GM19328 (cell line): ENCODE data around the gene MLST8.
"Not testable (repeated sequence)": the region's sequence is repeated elsewhere in the genome, so short reads cannot be mapped to it uniquely, and the experiment has no call there.

ENCODE experiments used
- ATAC-seq: cut with Tn5 transposase; IDR thresholded peaks from one replicate; pipeline ENCODE4 v1.9.1; 2021; ENCODE audit warnings: mild to moderate bottlenecking, moderate library complexity; ENCODE audit not compliant: unreplicated experiment

The MLST8 gene

GRCh38 chr16:2189252-2189893 lies 15.9 kb upstream of the MLST8 start:
- no peak for ATAC-seq

GRCh38 chr16:2190002-2190658 lies 15.1 kb upstream of the MLST8 start:
- ATAC-seq = no peak

- ATAC-seq = no peak
Measured at GRCh38 chr16:2190659-2191445, 14.4 kb upstream of the MLST8 start.

DNA sequence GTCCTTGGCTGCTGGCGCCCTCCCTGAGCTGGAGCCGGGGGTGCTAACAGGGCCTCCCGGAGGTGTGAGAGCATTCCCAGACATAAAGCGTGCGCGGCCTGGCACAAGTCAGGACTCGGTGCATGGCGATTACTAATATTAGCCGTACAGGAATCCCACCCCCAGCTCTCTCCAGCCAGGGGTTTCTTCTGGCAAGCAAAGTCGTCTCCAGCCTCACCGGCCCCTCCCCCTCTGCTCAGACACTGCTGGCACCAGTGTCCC lies 13.9 kb upstream of the MLST8 start:
- no peak for ATAC-seq

DNA sequence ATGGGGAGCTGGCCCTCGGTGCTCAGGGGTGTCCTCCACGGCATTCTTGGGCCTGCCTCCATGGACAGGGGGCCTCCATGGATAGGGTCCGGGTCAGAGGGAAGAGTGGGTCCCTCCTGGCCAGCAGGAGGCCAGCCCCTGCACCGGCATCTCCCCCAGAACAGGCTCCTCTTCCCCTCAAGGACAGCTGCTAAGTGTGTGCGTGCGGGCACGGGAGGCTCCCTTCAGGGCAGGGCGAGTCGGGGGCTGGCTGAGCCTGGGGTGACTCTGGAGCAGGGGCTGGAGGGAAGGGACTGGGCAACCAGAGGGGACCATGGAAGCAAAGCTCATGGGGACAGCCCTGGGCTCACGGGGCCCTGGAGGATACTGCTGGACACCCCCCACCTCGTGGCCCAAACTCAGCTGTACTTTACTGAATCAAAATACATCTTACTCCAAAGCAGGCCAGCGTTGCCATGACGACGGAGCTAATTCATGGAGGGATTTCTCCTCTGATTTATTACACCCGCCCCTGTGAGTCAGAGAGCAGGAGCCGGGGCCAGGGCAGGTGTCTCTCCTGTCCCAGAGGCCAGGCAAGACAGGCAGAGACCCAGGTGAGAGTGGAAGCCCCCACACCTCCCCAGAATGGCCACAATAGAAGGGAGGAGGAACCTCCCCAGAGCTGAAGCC lies 11.0 kb upstream of the MLST8 start:
- no peak for ATAC-seq

GRCh38 chr16:2194852-2195321 lies 10.4 kb upstream of the MLST8 start:
- ATAC-seq = no peak

GRCh38 chr16:2195322-2196161 lies 9.7 kb upstream of the MLST8 start:
- ATAC-seq = no peak

GRCh38 chr16:2196162-2196980 lies 8.9 kb upstream of the MLST8 start, which contains the start of gene CASKIN1:
Gene CASKIN1, minus strand, starts transcription at chr16:2196605. Its CDS starts 173 bp downstream, at chr16:2196432.
- no peak for ATAC-seq

GRCh38 chr16:2196981-2197511 lies 8.2 kb upstream of the MLST8 start:
- no peak for ATAC-seq

DNA sequence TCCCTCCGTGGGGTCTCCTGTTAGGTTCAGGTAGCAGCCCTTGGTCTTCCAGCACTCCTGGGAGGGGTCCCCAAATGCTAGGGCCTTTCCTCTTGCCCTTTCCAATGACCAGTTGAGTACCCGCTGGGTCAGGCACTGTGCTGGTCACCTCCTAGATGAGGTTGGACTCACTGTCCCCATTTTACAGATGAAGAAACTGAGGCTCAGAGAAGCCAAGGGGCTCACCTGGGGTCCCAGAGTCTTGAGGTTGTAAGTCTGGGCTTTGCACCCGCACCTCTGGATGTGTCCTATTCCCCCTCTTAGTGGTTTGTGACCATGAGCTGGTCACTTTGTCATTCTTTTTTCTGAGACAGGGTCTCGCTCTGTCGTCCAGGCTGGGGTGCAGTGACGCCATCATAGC lies 7.5 kb upstream of the MLST8 start:
- ATAC-seq = no peak

- no peak for ATAC-seq
Measured at GRCh38 chr16:2198283-2198682, 7.0 kb upstream of the MLST8 start.

DNA sequence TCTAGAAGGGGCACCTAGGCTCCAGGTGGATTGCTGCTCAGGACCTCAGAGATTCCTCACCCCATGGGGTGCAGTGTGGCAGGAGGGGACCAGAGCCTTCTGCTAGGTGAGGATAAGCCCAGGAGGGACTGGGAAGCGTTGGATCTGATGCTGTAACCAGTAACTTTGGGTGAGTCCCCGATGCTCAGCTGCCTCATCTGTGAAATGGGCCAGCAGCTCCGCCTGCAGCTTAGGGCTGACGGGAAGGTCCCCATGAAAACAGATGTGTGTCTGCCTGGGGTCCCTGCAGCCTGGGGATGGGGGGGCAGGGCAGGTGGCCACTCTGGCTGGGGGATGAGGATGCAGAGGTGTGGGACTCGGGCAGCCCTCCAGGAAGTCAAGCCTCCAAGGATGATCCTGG lies 6.2 kb upstream of the MLST8 start:
- no peak for ATAC-seq

DNA sequence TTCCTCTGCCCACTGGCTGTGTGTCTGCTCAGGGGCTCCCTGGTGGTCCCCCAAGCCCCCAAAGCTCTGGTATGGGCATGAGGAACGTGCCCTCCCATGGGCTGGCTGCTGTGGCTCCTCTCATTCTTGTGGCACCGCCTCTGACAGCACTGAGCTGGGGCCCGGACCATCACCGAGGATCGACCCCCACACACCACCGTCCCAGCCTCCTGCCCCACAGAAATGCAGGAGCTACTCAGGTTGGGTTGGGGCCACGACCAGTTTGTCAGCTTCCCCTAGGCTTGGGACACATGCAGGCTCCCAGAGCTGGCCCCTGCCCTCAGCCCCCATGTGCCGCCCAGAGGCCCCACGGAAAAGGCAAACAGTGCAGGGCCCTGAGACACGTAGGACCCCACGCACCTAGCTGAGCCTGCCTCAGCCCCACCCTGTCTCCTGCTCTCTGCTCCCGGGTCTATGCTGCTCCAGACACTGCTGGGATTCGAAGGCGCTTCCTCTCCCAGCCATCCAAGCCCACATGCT lies 5.6 kb upstream of the MLST8 start:
- no peak for ATAC-seq

DNA sequence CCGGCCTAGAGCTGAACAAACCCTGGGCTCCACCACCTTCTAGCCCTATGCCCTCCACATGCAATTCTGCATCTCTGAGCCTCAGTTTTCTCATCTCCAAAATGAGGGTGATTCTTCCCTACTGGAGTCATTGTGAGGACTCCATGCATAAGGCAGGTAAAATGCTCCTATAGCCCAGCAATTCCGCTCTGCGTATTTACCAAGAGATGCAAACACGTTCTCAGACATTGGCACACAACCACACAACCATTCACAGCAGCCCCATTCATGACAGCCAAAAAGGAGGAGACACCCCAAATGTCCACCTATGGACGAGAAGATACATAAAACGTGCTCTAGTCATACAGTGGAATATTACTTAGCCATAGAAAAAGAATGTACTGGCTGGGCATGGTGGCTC lies 4.9 kb upstream of the MLST8 start:
- ATAC-seq = no peak

- not testable (repeated sequence) for ATAC-seq
Measured at GRCh38 chr16:2203119-2203688, 2.0 kb upstream of the MLST8 start.

DNA sequence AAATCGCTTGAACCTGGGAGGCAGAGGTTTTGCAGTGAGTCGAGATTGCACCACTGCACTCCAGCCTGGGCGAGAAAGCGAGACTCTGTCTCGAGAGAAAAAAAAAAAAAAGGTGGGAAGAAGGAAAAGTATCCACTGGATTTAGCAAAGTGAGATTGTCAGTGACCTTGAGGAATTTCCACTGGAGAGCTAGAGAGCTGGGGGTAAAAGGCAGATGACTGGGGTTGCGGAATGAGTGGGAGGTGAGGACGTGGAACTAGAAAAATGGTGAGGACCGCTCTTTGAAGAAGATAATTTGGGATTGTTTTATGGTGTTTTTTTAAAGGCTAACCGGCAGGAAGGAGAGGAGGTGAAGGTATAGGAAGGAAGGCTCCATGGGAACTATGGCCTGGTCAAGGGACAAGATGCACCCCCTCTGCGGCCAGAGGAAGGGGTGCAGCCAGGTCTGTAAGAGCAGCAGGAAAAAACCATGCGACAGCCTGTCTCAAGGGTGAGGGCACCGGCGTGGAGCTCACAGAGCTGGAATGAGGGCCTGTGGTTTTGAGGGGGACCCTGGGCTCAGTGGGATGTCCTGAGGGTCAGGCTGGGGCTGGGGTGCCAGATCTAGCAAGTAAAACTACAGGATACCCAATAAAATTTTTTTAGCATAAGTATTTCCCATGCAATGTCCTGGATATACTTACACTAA lies 694 bp upstream of the MLST8 start:
- ATAC-seq = no peak

GRCh38 chr16:2205967-2206313 lies 686 bp downstream of the MLST8 start:
- ATAC-seq = no peak

DNA sequence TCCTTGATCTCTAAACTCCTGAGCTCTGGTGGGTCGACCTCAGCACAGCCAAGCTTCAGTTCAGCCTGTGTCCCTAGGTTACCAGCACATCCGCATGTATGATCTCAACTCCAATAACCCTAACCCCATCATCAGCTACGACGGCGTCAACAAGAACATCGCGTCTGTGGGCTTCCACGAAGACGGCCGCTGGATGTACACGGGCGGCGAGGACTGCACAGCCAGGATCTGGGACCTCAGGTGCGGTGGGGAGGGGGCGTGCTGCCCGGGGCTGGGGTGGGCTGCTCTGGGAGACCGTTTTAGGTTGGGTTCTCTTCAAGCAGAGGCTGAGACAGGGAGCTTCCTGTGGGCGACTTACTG lies 1.1 kb downstream of the MLST8 start:
- ATAC-seq = no peak
